IMR-90 (cell line): ENCODE results near the gene ABCA2. TPM values are rescaled to one million over a fixed set of nuclear protein-coding genes. Genes with fewer than 3 reads are reported as not detected.

Experiments used
- ATAC-seq: fragments of 200-7000 bp; cut with Tn5 transposase; 2 replicates; pipeline ENCODE4 v1.9.1; 2020; ENCODE audit warnings: low read depth, mild to moderate bottlenecking, moderate library complexity
- BruUV-seq: library from RNA; stranded (reverse); fragments of 400-500 nt; replicated peaks from 2 replicates; lab custom pipeline; 2021; lab: Mats Ljungman, UMichigan
- CTCF ChIA-PET: fragments of 300-600 bp; formaldehyde crosslinking; extraction: SDS; loops from one replicate; lab custom pipeline; 2021; ENCODE audit warnings: antibody characterized with exemption; lab: Yijun Ruan, JAX
- POLR2A ChIA-PET: fragments of 300-600 bp; sonication (Branson Sonifier 250); formaldehyde crosslinking; loops from one replicate; lab custom pipeline; 2022; ENCODE audit warnings: antibody characterized with exemption; ENCODE audit not compliant: unreplicated experiment; lab: Charles Lee
- DNase-seq: peaks from one replicate; pipeline ENCODE4 v3.0.0; 2013
- H2AFZ ChIP-seq: replicated peaks from 2 replicates; pipeline ENCODE3; 2013; ENCODE audit warnings: low read length, mild to moderate bottlenecking; ENCODE audit not compliant: poor library complexity
- H2AK5ac ChIP-seq: 2 replicates; pipeline ENCODE4 v1.6.1; 2013; ENCODE audit warnings: low read depth, low read length, inconsistent platforms
- H2AK9ac ChIP-seq: replicated peaks from 2 replicates; pipeline ENCODE3; 2013; ENCODE audit warnings: mild to moderate bottlenecking, low read depth, low read length, moderate library complexity; ENCODE audit not compliant: poor library complexity
- H2BK120ac ChIP-seq: 2 replicates; pipeline ENCODE4 v1.6.1; 2013; ENCODE audit warnings: low read depth, low read length, inconsistent platforms
- H2BK15ac ChIP-seq: 3 replicates; pipeline ENCODE4 v1.6.1; 2013; ENCODE audit warnings: low read depth, low read length, inconsistent platforms
- H2BK20ac ChIP-seq: 2 replicates; pipeline ENCODE4 v1.6.1; 2013; ENCODE audit warnings: low read depth, mild to moderate bottlenecking, inconsistent platforms, low read length, moderate library complexity
- H2BK5ac ChIP-seq: 2 replicates; pipeline ENCODE4 v1.6.1; 2013; ENCODE audit warnings: mild to moderate bottlenecking, low read depth, low read length, inconsistent platforms; ENCODE audit not compliant: poor library complexity, severe bottlenecking
- H3K14ac ChIP-seq: replicated peaks from 2 replicates; pipeline ENCODE4 v1.6.1; 2013; ENCODE audit warnings: low read depth, low read length, inconsistent platforms
- H3K18ac ChIP-seq: 2 replicates; pipeline ENCODE4 v1.6.1; 2013; ENCODE audit warnings: low read depth, low read length, control low read depth
- H3K23ac ChIP-seq: 2 replicates; pipeline ENCODE4 v1.6.1; 2013; ENCODE audit warnings: low read depth, low read length, inconsistent platforms
- H3K27ac ChIP-seq: 2 replicates; pipeline ENCODE4 v1.5.1; 2013; ENCODE audit warnings: mild to moderate bottlenecking, control low read depth, low read length; ENCODE audit not compliant: insufficient read depth
- H3K27me3 ChIP-seq: 2 replicates; pipeline ENCODE4 v1.6.1; 2013; ENCODE audit warnings: low read length; ENCODE audit not compliant: control insufficient read depth, insufficient read depth
- H3K36me3 ChIP-seq: 2 replicates; pipeline ENCODE4 v1.6.1; 2013; ENCODE audit warnings: low read length, mixed read lengths; ENCODE audit not compliant: control insufficient read depth, insufficient read depth
- H3K4ac ChIP-seq: 2 replicates; pipeline ENCODE4 v1.6.1; 2013; ENCODE audit warnings: low read depth, low read length, inconsistent platforms
- H3K4me1 ChIP-seq: 2 replicates; pipeline ENCODE4 v1.6.1; 2013; ENCODE audit warnings: low read length, mixed read lengths; ENCODE audit not compliant: control insufficient read depth, insufficient read depth
- H3K4me2 ChIP-seq: 2 replicates; pipeline ENCODE4 v1.6.1; 2013; ENCODE audit warnings: low read depth, mild to moderate bottlenecking, control low read depth, low read length, moderate library complexity
- H3K4me3 ChIP-seq: 2 replicates; pipeline ENCODE4 v1.5.1; 2013; ENCODE audit warnings: low read depth, mild to moderate bottlenecking, control low read depth, low read length, moderate library complexity; ENCODE audit not compliant: insufficient read depth
- H3K56ac ChIP-seq: 2 replicates; pipeline ENCODE4 v1.6.1; 2013; ENCODE audit warnings: low read length, inconsistent platforms; ENCODE audit not compliant: insufficient read depth; ENCODE audit errors: extremely low read depth
- H3K79me1 ChIP-seq, 2 experiments: 2 replicates each; pipeline ENCODE4 v1.6.1; 2013; ENCODE audit warnings: low read length in 2 of 2, inconsistent platforms in 1 of 2, low read depth in 1 of 2
- H3K9ac ChIP-seq: 2 replicates; pipeline ENCODE4 v1.6.1; 2013; ENCODE audit warnings: low read depth, low read length, control low read depth
- H3K9me1 ChIP-seq: 2 replicates; pipeline ENCODE4 v1.6.1; 2013; ENCODE audit warnings: low read length, inconsistent platforms; ENCODE audit not compliant: insufficient read depth
- H3K9me3 ChIP-seq: 2 replicates; pipeline ENCODE4 v1.6.1; 2013; ENCODE audit warnings: low read length; ENCODE audit not compliant: control insufficient read depth, insufficient read depth
- H4K20me1 ChIP-seq: 2 replicates; pipeline ENCODE4 v1.6.1; 2013; ENCODE audit warnings: low read length, inconsistent platforms; ENCODE audit not compliant: insufficient read depth
- H4K5ac ChIP-seq: 2 replicates; pipeline ENCODE4 v1.6.1; 2013; ENCODE audit warnings: mild to moderate bottlenecking, low read depth, low read length, control low read depth
- H4K8ac ChIP-seq, 2 experiments: 2 replicates each; pipeline ENCODE4 v1.6.1; 2013; ENCODE audit warnings: low read depth in 2 of 2, low read length in 2 of 2, control low read depth in 1 of 2, inconsistent platforms in 1 of 2
- H4K91ac ChIP-seq: 2 replicates; pipeline ENCODE4 v1.6.1; 2013; ENCODE audit warnings: low read depth, low read length, inconsistent platforms; ENCODE audit not compliant: insufficient read depth
- BHLHE40 ChIP-seq: fragments of 150-350 bp; IDR thresholded peaks from 2 replicates; pipeline ENCODE4 v1.6.1; 2016; ENCODE audit warnings: mild to moderate bottlenecking, low read depth, low read length
- CEBPB ChIP-seq: IDR thresholded peaks from 2 replicates; pipeline ENCODE4 v1.6.1; 2012; ENCODE audit warnings: low read depth, low read length, improper control_type of control experiment
- CHD1 ChIP-seq: IDR thresholded peaks from 2 replicates; pipeline ENCODE4 v1.6.1; 2012; ENCODE audit warnings: low read depth, low read length, improper control_type of control experiment
- CTCF ChIP-seq: conservative IDR thresholded peaks from 2 replicates; pipeline ENCODE4 v1.5.1; 2012; ENCODE audit warnings: mild to moderate bottlenecking, low read depth, low read length, improper control_type of control experiment
- FOS ChIP-seq: fragments of 150-350 bp; IDR thresholded peaks from 2 replicates; pipeline ENCODE4 v1.6.1; 2016; ENCODE audit warnings: low read depth, low read length
- MAFK ChIP-seq: IDR thresholded peaks from 2 replicates; pipeline ENCODE4 v1.6.1; 2012; ENCODE audit warnings: low read depth, low read length, improper control_type of control experiment
- MAZ ChIP-seq: IDR thresholded peaks from 2 replicates; pipeline ENCODE4 v1.6.1; 2012; ENCODE audit warnings: low read depth, mild to moderate bottlenecking, low read length, improper control_type of control experiment, moderate library complexity, borderline replicate concordance
- MXI1 ChIP-seq: IDR thresholded peaks from 2 replicates; pipeline ENCODE4 v1.6.1; 2012; ENCODE audit warnings: low read depth, mild to moderate bottlenecking, low read length, moderate library complexity, borderline replicate concordance
- NFE2L2 ChIP-seq: fragments of 150-350 bp; IDR thresholded peaks from 2 replicates; pipeline ENCODE4 v1.6.1; 2016; ENCODE audit warnings: low read depth, mild to moderate bottlenecking, low read length
- POLR2A ChIP-seq: IDR thresholded peaks from 2 replicates; pipeline ENCODE4 v1.6.1; 2012; ENCODE audit warnings: mild to moderate bottlenecking, low read depth, low read length
- RAD21 ChIP-seq: IDR thresholded peaks from 2 replicates; pipeline ENCODE4 v1.6.1; 2012; ENCODE audit warnings: low read length, improper control_type of control experiment
- RCOR1 ChIP-seq: IDR thresholded peaks from 2 replicates; pipeline ENCODE4 v1.6.1; 2012; ENCODE audit warnings: mild to moderate bottlenecking, low read length, improper control_type of control experiment; ENCODE audit not compliant: insufficient replicate concordance
- RFX5 ChIP-seq: IDR thresholded peaks from 2 replicates; pipeline ENCODE4 v1.8.0; 2012; ENCODE audit warnings: low read depth, mild to moderate bottlenecking, low read length, moderate library complexity
- SMC3 ChIP-seq: fragments of 150-350 bp; IDR thresholded peaks from 2 replicates; pipeline ENCODE4 v1.6.1; 2016; ENCODE audit warnings: low read depth, mild to moderate bottlenecking, antibody characterized with exemption, low read length, moderate library complexity
- WGBS, 2 experiments: methylation state at CpG; one replicate each; pipeline versions ENCODE4 v1.1.5 to v1.1.7; 2013; ENCODE audit warnings: missing lambda C conversion rate in 2 of 2; ENCODE audit not compliant: insufficient read length in 1 of 2; ENCODE audit errors: extremely low coverage in 2 of 2; 5-methylcytosine and 5-hydroxymethylcytosine counted together
- dilution Hi-C: fragments of 300-500 bp; cut with HindIII; formaldehyde crosslinking; loops from one replicate; pipeline ENCODE4 v1.14.3; 2018; ENCODE audit warnings: low sequenced_read_pairs; ENCODE audit not compliant: unreplicated experiment
- in situ Hi-C: fragments of 300-500 bp; cut with MboI; formaldehyde crosslinking; loops from 3 replicates; pipeline ENCODE4 v1.14.3; 2019; ENCODE audit warnings: low sequenced_read_pairs, inconsistent platforms, mixed read lengths
- intact Hi-C: fragments of 100-400 bp; cut with micrococcal nuclease; formaldehyde crosslinking; loops from 2 replicates; pipeline ENCODE4 v1.10.0; 2022
- polyA plus RNA-seq, 3 experiments: library from polyadenylated mRNA; depleted of rRNA; stranded (reverse); fragments of >200 nt; gene quantifications; 2 replicates each; pipeline ENCODE4 v1.2.3, GENCODE V29; 2012; ENCODE audit warnings: low replicate concordance in 1 of 3
- total RNA-seq: library from RNA; depleted of rRNA; stranded (reverse); fragments of >200 nt; gene quantifications from 2 replicates; pipeline ENCODE4 v1.2.3, GENCODE V29; 2012
- TF ChIP-seq, protein P1 (sequence below): fragments of 150-350 bp; IDR thresholded peaks from 2 replicates; pipeline ENCODE4 v1.6.1; 2017; ENCODE audit warnings: mild to moderate bottlenecking, antibody characterized with exemption, low read length, low read depth
- TF ChIP-seq, protein P2 (sequence below): fragments of 150-350 bp; IDR thresholded peaks from 2 replicates; pipeline ENCODE4 v1.6.1; 2016; ENCODE audit warnings: low read depth, mild to moderate bottlenecking, low read length, moderate library complexity, borderline replicate concordance

ABCA2 gene
- total and polyA plus RNA-seq, 2 of the 4 experiments (the other 2 are of a cell fraction): 3.8 to 46.0 TPM

GRCh38 chr9:136977649-136978072, 50.4 kb downstream of the ABCA2 start:
- Histone ChIP-seq H4K91ac (no peak overlapping the region), H3K4me2 (peak overlapping the region; percentile 87), H3K4me1 (peaks cover 7% of the 10 kb centered on the region; the same call in 1 of the 2 replicates), H4K5ac (peak overlapping the region; percentile 50; the same call in 1 of the 2 replicates), H3K9me3 (no peaks in the 10 kb centered on the region), H4K20me1 (no peaks in the 10 kb centered on the region), H2AK5ac (peak overlapping the region; percentile 54), H3K4ac (0 out of 2 replicates have a peak overlapping the region, but pooled peaks have one; percentile 24), H3K79me1 (no peaks in the 10 kb centered on the region), H3K14ac (no peak overlapping the region), H3K18ac (peak overlapping the region; percentile 61; the same call in 1 of the 2 replicates), H2BK20ac (no peak overlapping the region), H3K4me3 (peak overlapping the region; percentile 60), H3K36me3 (no peaks in the 10 kb centered on the region), H3K27ac (peak overlapping the region; percentile 12; the same call in 1 of the 2 replicates), H3K23ac (no peak overlapping the region), H2AFZ (peak overlapping the region; percentile 89), H3K27me3 (peaks cover 13% of the 10 kb centered on the region; the same call in 1 of the 2 replicates), H3K9ac (peak overlapping the region; percentile 48; the same call in 1 of the 2 replicates), H3K9me1 (no peaks in the 10 kb centered on the region), H2BK5ac (no peak overlapping the region), H2AK9ac (peak overlapping the region; percentile 51), H2BK120ac (peak overlapping the region; percentile 10; the same call in 1 of the 2 replicates), H3K56ac (no peak overlapping the region), H2BK15ac (no peak overlapping the region), H4K8ac (peak overlapping the region; percentile 27 to 58; a peak in 2 of 4 replicates)
- no TSS peak for BruUV-seq
- no peak for TF ChIP-seq FOS
- no peak for TF ChIP-seq CTCF
- TF ChIP-seq RCOR1: no peak
- TF ChIP-seq SMC3: no peak
- no peak for TF ChIP-seq POLR2A
- no peak for TF ChIP-seq RAD21
- no peak for TF ChIP-seq MAFK
- TF ChIP-seq, protein P1, sequence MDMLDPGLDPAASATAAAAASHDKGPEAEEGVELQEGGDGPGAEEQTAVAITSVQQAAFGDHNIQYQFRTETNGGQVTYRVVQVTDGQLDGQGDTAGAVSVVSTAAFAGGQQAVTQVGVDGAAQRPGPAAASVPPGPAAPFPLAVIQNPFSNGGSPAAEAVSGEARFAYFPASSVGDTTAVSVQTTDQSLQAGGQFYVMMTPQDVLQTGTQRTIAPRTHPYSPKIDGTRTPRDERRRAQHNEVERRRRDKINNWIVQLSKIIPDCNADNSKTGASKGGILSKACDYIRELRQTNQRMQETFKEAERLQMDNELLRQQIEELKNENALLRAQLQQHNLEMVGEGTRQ: no peak
- no peak for TF ChIP-seq RFX5
- no peak for TF ChIP-seq CHD1
- TF ChIP-seq, protein P2, sequence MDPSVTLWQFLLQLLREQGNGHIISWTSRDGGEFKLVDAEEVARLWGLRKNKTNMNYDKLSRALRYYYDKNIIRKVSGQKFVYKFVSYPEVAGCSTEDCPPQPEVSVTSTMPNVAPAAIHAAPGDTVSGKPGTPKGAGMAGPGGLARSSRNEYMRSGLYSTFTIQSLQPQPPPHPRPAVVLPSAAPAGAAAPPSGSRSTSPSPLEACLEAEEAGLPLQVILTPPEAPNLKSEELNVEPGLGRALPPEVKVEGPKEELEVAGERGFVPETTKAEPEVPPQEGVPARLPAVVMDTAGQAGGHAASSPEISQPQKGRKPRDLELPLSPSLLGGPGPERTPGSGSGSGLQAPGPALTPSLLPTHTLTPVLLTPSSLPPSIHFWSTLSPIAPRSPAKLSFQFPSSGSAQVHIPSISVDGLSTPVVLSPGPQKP: no peak
- TF ChIP-seq CEBPB: no peak
- TF ChIP-seq MAZ: no peak
- TF ChIP-seq BHLHE40: no peak
- no peak for TF ChIP-seq MXI1
- TF ChIP-seq NFE2L2: no peak
- in situ Hi-C loops (no loop called here), dilution Hi-C loops (no loop called here), intact Hi-C loops (no loop called here)
- CTCF ChIA-PET: no interaction called here
- DNase-seq: no peak
- POLR2A ChIA-PET: no interaction called here
- ATAC-seq: peak; percentile 4
- WGBS, 2 experiments: 13% methylated on average over 20 of the region's 33 CpGs; no CpG with 5 or more reads in 1 of the 2 experiments
